HEK293 (cell line): ENCODE measurements around the gene EN2.

Experiments used
- CTCF ChIP-seq: fragments of 450-650 bp; formaldehyde crosslinking; IDR thresholded peaks from 2 replicates; pipeline ENCODE4 v1.5.1; 2016; ENCODE audit warnings: missing biosample characterization, missing genetic modification characterization
- ZBTB10 ChIP-seq: fragments of 450-650 bp; formaldehyde crosslinking; IDR thresholded peaks from 2 replicates; pipeline ENCODE4 v1.5.1; 2016; ENCODE audit warnings: missing biosample characterization, missing genetic modification characterization
- ZBTB8A ChIP-seq: fragments of 450-650 bp; formaldehyde crosslinking; IDR thresholded peaks from 2 replicates; pipeline ENCODE4 v1.5.1; 2016; ENCODE audit warnings: missing biosample characterization, missing genetic modification characterization
- ZNF2 ChIP-seq: fragments of 450-650 bp; formaldehyde crosslinking; IDR thresholded peaks from 2 replicates; pipeline ENCODE4 v1.5.1; 2016; ENCODE audit warnings: missing biosample characterization, missing genetic modification characterization

GRCh38 chr7:155418941-155419755 lies 38.8 kb upstream of the EN2 start:
- no peak for TF ChIP-seq CTCF (tag by site-specific recombination)
- TF ChIP-seq ZBTB10 (tag by site-specific recombination), result no peak
- TF ChIP-seq ZNF2 (tag by site-specific recombination), result no peak
- TF ChIP-seq ZBTB8A (tag by site-specific recombination), result no peak
